ENCODE measurements around the gene TRMT2A. TPM values are rescaled to one million over a fixed set of nuclear protein-coding genes. Genes with fewer than 3 reads are reported as not detected.

The TRMT2A gene
- total RNA-seq, 2 experiments from 2014 or later, result 79.3 to 84.2 TPM

GRCh38 chr22:20154602-20155187, 37.7 kb upstream of the TRMT2A start:
- peak in 1 of 14 experiments; percentile 32 for DNase-seq
- intact Hi-C loops (cut with DNase I, micrococcal nuclease), result loop anchor here in 1 of 2 experiments (5.0 kb wide), 1 partner anchor 588 kb away; no protein-coding TSS in a partner anchor
- POLR2A ChIA-PET, result interaction anchor here (1.3 kb wide), 1 partner anchor 165 kb away, joined by 4 read pairs; the partner anchor contains the start of gene DGCR6L

GRCh38 chr22:20153945-20154344, 36.9 kb upstream of the TRMT2A start:
- H3K27me3 ChIP-seq (ENCODE audit: control insufficient read depth in 1 of 2, insufficient read depth in 2 of 2, low read length in 2 of 2), result peaks cover 4 to 6% of the 10 kb centered on the region in 2 experiments
- intact Hi-C loops (cut with DNase I, micrococcal nuclease), result no loop called here
- Mint-ChIP-seq H3K4me3 (no peak overlapping the region), H3K27me3 (peaks cover 5% of the 10 kb centered on the region), H3K27ac (no peak overlapping the region), H3K9me3 (no peaks in the 10 kb centered on the region), H3K36me3 (ENCODE audit: low read depth) (no peaks in the 10 kb centered on the region), H3K4me1 (ENCODE audit: low read depth) (peaks cover 4% of the 10 kb centered on the region)
- ATAC-seq (ENCODE audit: poor library complexity) (no peak), DNase-seq (no peak)
- TF ChIP-seq CTCF (IDR thresholded peaks at IDR 0.05), result no peak
- no peak overlapping the region for H3K4me3 ChIP-seq (ENCODE audit: low read length)
- H3K9me3 ChIP-seq (ENCODE audit: control insufficient read depth in 1 of 2, insufficient read depth in 1 of 2, low read length in 2 of 2), result peaks cover 0 to 10% of the 10 kb centered on the region in 2 experiments
- no peaks in the 10 kb centered on the region for H3K36me3 ChIP-seq (ENCODE audit: insufficient read depth, low read length)
- CTCF ChIA-PET, result no interaction called here
- POLR2A ChIA-PET, result no interaction called here
- H3K27ac ChIP-seq (ENCODE audit: low read depth in 1 of 2, low read length in 2 of 2), result no peak overlapping the region
- peaks cover 21% of the 10 kb centered on the region for H3K4me1 ChIP-seq (ENCODE audit: insufficient read depth, low read length)

More at GRCh38 chr22:20154602-20155187, 37.7 kb upstream of the TRMT2A start:
- no peak overlapping the region for H3K27ac ChIP-seq (ENCODE audit: low read depth in 1 of 2, low read length in 2 of 2)
- Mint-ChIP-seq H3K36me3 (ENCODE audit: low read depth) (no peaks in the 10 kb centered on the region), H3K9me3 (no peaks in the 10 kb centered on the region), H3K27me3 (peaks cover 5% of the 10 kb centered on the region), H3K27ac (no peak overlapping the region), H3K4me3 (no peak overlapping the region), H3K4me1 (ENCODE audit: low read depth) (peaks cover 4% of the 10 kb centered on the region)
- TF ChIP-seq CTCF (IDR thresholded peaks at IDR 0.05), result no peak
- H3K9me3 ChIP-seq (ENCODE audit: control insufficient read depth in 1 of 2, insufficient read depth in 1 of 2, low read length in 2 of 2), result peaks cover 0 to 10% of the 10 kb centered on the region in 2 experiments
- H3K4me1 ChIP-seq (ENCODE audit: insufficient read depth, low read length), result peaks cover 21% of the 10 kb centered on the region
- ATAC-seq (ENCODE audit: poor library complexity), result no peak
- H3K36me3 ChIP-seq (ENCODE audit: insufficient read depth, low read length), result no peaks in the 10 kb centered on the region
- H3K27me3 ChIP-seq (ENCODE audit: control insufficient read depth in 1 of 2, insufficient read depth in 2 of 2, low read length in 2 of 2), result peaks cover 4 to 6% of the 10 kb centered on the region in 2 experiments
- CTCF ChIA-PET, result no interaction called here
- H3K4me3 ChIP-seq (ENCODE audit: low read length), result peak overlapping the region; percentile 7

GRCh38 chr22:20152464-20152890, 35.5 kb upstream of the TRMT2A start:
- no peak for DNase-seq
- TF ChIP-seq CTCF (IDR thresholded peaks at IDR 0.05), result no peak
- no peak overlapping the region for H3K27ac ChIP-seq (ENCODE audit: low read depth in 1 of 2, low read length in 2 of 2)
- Mint-ChIP-seq H3K27me3 (peaks cover 5% of the 10 kb centered on the region), H3K4me3 (no peak overlapping the region), H3K27ac (no peak overlapping the region), H3K4me1 (ENCODE audit: low read depth) (peaks cover 4% of the 10 kb centered on the region), H3K36me3 (ENCODE audit: low read depth) (no peaks in the 10 kb centered on the region), H3K9me3 (no peaks in the 10 kb centered on the region)
- H3K9me3 ChIP-seq (ENCODE audit: control insufficient read depth in 1 of 2, insufficient read depth in 1 of 2, low read length in 2 of 2), result peaks cover 0 to 3% of the 10 kb centered on the region in 2 experiments
- H3K27me3 ChIP-seq (ENCODE audit: control insufficient read depth in 1 of 2, insufficient read depth in 2 of 2, low read length in 2 of 2), result peaks cover 4 to 6% of the 10 kb centered on the region in 2 experiments
- no peaks in the 10 kb centered on the region for H3K36me3 ChIP-seq (ENCODE audit: insufficient read depth, low read length)
- H3K4me3 ChIP-seq (ENCODE audit: low read length), result no peak overlapping the region
- ATAC-seq (ENCODE audit: poor library complexity), result no peak
- POLR2A ChIA-PET, result no interaction called here
- CTCF ChIA-PET, result no interaction called here
- intact Hi-C loops (cut with DNase I, micrococcal nuclease), result no loop called here
- H3K4me1 ChIP-seq (ENCODE audit: insufficient read depth, low read length), result peaks cover 20% of the 10 kb centered on the region

All from CD4-positive, alpha-beta T cell (primary cell).